NOMO-1 (cell line): Measurements from ENCODE around the gene TGM3.

Source experiments
- DNase-seq, 2 experiments: peaks; one replicate each; lab custom pipeline; 2025; ENCODE audit not compliant: unreplicated experiment in 2 of 2; lab: John Stamatoyannopoulos, UW

TGM3 gene

GRCh38 chr20:2373098-2373497 lies 77.3 kb downstream of the TGM3 start:
- no peak for DNase-seq

- DNase-seq = no peak
Observed at GRCh38 chr20:2374346-2375125, 78.7 kb downstream of the TGM3 start.

- DNase-seq = no peak
Observed at GRCh38 chr20:2378893-2379292, 83.1 kb downstream of the TGM3 start.

GRCh38 chr20:2379511-2380229 lies 83.9 kb downstream of the TGM3 start:
- DNase-seq = peak; percentile 65 to 89

GRCh38 chr20:2380601-2381000 lies 84.8 kb downstream of the TGM3 start, which contains the start of gene TGM6:
TGM6 (plus strand) TSS chr20:2380901; CDS start chr20:2380969, 68 bp downstream.
- DNase-seq = no peak

GRCh38 chr20:2381303-2381702 lies 85.5 kb downstream of the TGM3 start:
- no peak for DNase-seq

GRCh38 chr20:2382833-2383232 lies 87.0 kb downstream of the TGM3 start:
- no peak for DNase-seq

GRCh38 chr20:2385026-2385425 lies 89.2 kb downstream of the TGM3 start:
- no peak for DNase-seq

GRCh38 chr20:2385496-2385895 lies 89.7 kb downstream of the TGM3 start:
- DNase-seq = no peak

- no peak for DNase-seq
Observed at GRCh38 chr20:2386516-2387179, 90.8 kb downstream of the TGM3 start.

- DNase-seq = no peak
Observed at GRCh38 chr20:2387180-2387577, 91.4 kb downstream of the TGM3 start.

- no peak for DNase-seq
Observed at GRCh38 chr20:2387580-2387979, 91.8 kb downstream of the TGM3 start.
